UCSD-AML1 (cell line): Measurements from ENCODE around the gene ACR.
"Not testable (repeated sequence)": the region's sequence is repeated elsewhere in the genome, so short reads cannot be mapped to it uniquely, and the experiment has no call there.

Experiments used
- DNase-seq: peaks from one replicate; lab custom pipeline; 2025; ENCODE audit not compliant: unreplicated experiment; lab: John Stamatoyannopoulos, UW

Gene ACR

DNA sequence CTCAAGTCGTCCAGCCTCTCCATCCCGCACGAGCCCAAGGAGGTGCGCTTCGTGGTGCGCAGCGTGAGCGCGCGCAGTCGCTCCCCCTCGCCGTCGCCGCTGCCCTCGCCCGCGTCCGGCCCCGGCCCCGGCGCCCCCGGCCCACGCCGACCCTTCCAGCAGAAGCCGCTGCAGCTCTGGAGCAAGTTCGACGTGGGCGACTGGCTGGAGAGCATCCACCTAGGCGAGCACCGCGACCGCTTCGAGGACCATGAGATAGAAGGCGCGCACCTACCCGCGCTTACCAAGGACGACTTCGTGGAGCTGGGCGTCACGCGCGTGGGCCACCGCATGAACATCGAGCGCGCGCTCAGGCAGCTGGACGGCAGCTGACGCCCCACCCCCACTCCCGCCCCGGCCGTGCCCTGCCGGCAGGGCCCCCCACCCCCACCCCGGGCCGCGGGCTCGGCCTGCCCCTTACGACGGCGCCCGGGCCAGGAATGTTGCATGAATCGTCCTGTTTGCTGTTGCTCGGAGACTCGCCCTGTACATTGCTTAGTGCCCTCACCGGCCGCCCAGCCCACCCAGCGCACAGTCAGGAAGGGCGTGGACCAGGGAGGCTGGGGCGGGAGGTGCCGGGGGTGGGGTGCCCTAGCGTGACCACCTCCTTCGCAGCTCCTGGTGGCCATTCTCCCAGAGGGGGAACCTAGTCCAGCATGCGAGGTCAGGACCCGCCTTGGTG is 6.9 kb upstream of the ACR start:
- no peak for DNase-seq

DNA sequence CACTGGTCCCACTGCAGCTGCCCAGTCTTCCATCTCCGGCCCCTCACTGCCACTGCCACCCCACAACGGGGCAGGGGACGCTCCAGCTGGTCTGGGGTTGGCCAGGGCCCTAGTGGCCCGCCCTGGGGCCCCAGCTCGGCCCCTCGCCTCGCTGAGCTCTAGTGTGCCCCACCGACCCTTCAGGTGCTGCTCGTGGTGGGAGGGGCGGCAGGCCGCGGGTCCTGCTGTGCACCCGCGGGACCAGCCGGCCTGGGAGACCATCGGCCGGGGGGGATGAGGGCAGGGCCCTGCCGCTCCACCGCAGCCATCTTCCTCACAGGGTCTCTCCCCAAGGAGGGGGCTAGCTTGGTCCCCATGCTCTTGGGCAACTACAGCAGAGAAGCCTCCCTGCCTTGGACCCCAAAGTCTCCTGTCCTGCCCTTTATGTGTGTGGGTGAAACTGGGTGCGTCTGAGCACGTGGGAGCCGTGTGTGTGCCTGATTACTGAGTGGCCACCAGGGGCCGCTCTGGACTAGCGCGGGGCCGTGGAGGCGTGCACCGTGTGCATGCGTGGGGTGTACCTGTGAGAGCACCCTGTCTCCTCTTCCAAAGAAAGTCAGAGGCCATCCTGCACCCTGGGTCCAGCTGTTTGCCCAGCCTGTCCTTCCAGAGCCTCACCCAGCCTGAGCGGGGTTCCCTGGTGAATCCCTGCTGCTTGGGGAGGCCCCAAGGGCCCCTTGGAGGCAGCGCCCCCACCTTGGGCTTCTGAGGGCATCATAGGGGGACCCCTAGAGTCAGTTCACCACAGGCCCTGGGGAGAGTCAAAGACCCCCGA is 6.0 kb upstream of the ACR start:
- DNase-seq: peak; percentile 48

DNA sequence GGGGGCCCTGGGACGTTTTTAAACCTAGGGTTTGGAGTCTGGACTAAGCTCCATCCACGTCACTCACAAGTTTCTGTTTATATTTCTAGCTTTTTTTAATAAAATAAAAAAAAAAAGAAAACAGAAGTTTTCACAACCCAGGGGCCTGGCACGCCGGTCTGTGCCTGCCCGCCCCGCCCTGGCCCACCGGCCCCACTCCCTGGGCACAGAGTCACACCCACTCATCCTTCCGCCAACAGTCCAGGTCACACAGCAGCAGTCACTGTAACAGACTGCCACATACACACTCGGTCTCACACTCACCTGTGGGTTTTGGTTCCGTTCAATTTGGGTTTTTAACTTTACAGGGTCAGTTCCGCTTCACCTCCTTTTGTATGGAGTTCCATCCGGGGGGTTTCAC is 5.3 kb upstream of the ACR start:
- no peak for DNase-seq

DNA sequence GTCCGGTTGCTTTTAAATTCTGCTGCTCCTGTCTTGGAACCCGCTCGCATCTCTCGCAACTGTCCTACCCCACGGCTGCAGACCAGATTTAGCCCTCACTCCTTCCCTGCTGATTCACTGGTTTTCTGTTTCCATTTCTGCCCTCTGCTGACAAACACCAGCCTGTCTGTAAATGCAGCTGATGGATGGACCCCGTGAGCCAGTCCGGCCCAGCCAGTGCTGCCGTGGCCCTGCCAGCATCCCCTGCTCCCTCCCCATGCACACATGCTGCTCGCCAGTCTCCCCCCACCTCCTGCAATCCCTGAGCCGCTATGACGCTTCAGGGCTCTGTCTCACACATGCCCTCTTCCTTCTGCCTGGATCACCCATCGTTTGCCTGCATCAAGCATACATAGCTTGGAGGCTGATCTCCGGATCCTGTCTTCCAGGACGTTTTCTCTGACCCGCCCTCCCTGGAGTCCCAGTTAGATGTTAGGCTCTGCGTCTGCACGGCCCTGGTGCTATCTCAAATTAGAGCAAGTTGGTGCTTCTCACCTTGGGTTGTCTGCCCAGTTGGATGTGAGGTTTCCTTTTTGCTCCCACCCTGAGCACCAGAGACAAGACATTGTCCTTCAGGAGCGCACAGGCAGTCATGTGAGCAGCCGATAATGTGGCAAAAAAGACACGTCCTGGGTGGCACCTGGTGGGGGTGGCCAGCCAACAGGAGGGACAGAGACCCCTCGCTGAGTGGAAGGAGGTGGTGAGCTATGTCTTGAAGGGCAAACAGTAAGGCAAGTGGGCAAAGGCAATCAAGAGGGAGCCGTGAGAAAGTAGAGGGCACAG is 4.3 kb upstream of the ACR start:
- DNase-seq: no peak

DNA sequence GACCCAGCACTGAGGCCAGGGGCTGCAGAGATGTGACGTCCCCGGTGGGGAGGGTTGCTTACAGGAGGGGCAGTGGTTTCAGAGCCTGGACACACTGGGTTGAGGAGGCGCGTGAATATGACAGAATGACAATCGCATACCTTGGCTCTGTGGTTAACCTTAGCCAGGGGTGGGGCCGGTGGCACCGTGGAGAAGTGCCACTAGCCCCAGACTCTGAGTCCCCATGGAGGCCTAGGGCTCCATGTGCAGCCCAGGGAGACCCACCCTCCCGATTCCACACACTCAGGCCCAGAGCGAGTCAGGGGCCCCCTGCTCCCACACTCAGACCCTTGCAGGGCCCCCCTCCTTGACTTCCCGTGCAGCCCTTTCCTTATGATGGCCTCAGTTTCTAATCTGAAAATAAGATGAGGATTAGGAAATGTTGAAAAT is 3.6 kb upstream of the ACR start:
- DNase-seq: no peak

DNA sequence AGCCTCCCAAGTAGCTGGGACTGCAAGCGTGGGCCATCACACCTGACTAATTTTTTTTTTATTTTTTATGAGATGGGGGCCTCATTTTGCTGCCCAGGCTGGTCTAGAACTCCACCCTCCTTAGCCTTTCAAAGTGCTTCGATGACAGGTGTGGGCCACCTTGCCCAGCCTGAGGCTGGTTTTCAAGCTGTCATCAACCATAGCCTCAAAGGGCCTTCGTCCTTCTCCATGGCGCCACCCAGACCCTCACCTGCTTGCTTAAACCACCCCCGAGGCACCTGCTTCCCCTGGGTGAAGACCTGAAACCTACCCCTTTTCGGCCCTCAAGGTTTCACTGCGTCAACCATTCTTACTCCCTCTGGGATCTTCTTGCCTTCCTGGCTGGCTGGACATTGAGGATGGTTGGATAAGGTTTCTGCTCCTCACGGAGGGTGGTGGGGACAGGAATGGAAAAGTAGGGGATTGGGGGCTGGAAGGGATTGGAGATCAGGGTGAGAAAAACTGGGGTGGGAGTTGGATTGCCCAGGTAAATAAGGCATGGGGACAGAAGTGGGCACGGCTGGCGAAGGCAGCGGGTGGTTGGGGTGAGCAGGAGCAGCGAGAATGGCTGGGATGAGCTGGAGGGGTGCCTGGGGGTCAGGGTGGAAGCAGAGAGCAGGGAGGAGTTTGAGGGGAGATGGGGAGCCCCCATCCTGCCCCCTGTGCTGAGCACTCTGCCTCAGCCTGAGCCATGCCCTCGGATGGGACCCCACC is 2.8 kb upstream of the ACR start:
- no peak for DNase-seq

DNA sequence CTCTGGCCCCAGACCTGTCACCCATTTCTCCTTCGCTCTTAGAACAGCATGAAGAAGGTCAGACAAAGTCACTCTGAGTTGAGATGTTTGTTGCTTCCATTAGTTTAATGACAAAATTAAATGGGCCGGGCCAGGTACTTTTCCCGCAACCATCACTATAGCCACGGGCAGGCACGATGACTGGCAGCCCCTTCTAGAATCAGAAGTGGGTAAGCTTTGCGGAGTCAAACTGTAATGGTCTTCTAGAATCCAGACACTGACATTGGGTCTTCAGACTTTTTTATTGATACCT is 2.3 kb upstream of the ACR start:
- no peak for DNase-seq

DNA sequence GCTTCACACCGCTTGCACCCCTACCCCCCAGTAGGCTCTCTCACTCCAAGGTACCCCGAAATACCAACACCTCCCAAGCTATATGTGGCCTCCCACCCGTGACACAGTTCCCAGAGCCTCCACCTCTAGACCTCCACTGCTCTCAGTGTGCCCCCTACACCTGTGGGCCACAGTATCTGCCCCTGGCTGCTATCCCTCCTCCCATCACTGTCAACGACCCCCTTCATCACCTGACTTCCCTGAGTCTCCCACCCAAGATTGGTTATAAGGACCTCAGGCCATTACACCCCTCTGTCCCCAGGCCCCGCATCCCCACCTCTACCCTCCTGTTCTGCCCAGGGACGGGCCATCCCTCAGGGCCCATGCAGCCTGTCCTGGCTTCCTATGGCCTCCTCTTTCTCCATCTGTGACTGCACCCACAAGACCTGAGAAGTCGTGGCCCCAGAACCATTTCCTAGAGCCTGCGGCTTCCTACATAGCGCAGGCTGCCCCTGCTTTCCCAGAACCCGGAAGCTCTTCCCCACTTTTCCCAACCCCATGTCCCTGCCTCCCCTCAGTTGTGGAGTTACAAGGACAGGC is 734 bp downstream of the ACR start:
- no peak for DNase-seq

DNA sequence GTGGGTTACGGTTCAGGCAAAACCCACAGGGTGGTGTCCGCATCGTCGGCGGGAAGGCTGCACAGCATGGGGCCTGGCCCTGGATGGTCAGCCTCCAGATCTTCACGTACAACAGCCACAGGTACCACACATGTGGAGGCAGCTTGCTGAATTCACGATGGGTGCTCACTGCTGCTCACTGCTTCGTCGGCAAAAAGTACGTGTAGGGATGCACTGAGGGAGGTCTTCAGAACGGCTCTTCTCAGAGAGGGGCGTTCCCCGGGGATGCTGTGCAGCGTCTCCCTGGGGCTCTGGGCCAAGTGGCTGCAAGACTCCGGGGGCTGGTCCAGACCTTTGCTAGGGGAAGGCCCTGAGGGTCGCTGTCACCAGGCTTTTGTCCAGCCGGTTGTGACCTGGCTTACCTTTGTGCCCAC is 1.3 kb downstream of the ACR start:
- no peak for DNase-seq

DNA sequence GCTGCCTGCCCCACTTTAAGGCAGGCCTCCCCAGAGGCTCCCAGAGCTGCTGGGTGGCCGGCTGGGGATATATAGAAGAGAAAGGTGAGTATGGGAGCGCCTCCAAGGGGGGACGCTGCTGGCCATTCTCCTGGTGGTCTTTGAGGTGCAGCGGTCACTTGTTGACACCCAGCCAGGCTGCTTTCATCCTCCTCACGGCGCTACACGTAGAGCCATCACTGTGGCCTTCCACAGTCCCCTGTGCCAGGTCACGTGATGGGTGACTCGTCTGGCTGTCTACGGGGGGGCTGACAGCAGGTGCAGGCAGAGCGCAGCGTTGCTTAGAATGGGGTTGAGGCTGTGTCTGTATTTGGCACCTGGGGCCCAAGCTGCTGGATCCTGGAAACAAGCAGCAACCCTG is 1.9 kb downstream of the ACR start:
- DNase-seq: no peak

DNA sequence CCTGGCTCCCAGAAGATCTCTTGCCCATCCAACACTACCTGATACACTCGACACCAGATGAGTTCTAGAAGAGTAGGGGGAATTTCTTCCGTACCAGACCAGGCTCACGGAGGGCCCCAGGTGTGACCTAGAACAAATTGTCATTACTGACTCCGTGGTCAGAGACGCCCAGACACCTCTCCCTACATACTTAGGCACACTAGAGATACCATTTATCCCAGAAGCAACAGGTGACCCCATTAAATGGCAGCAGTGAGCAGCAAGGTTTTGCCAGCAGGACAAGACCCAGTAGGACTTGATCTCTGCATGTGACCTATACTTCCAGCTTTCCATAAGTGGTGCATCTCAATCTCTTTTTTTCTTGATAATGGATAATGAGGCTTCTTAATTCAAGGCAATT is 2.7 kb downstream of the ACR start:
- not testable (repeated sequence) for DNase-seq

DNA sequence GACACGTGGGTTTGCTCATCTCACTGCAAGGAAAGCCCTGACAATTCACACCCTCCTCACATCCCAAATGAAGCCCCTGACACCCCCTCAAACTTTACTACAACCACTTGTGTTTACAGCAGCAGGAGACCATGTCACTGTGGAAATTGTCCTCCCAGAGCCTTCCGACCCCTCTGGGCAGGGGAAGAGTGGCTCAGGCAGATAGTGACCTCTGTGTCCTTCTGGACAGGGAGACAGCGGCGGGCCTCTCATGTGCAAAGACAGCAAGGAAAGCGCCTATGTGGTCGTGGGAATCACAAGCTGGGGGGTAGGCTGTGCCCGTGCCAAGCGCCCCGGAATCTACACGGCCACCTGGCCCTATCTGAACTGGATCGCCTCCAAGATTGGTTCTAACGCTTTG is 6.4 kb downstream of the ACR start:
- DNase-seq: not testable (repeated sequence)

DNA sequence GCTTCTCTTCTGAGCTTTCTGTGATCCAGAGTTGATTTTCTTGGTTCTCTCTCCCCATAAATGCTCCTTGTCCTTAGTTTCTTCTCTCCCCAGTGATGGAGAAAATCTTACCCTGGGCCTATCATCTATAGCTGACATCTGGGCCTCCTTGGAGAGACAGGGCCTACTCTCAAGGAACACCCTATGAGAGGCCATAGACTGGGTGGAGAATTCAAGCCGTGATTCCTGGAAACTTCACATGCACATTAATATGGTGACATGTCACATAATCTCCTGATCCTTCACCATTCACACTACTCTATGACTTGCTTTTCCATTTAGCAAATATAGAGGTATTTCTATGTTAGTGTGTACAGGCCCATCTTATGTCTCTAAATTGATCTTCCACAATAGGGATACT is 9.5 kb downstream of the ACR start:
- not testable (repeated sequence) for DNase-seq

DNA sequence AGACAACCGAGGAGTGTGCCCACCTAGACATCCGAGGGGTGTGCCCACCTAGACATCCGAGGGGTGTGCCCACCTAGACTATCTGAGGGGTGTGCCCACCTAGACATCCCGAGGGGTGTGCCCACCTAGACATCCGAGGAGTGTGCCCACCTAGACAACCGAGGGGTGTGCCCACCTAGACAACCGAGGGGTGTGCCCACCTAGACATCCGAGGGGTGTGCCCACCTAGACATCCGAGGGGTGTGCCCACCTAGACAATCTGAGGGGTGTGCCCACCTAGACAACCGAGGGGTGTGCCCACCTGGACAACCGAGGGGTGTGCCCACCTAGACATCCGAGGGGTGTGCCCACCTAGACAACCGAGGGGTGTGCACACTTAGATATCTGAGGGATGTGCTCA is 10.6 kb downstream of the ACR start:
- DNase-seq: not testable (repeated sequence)

DNA sequence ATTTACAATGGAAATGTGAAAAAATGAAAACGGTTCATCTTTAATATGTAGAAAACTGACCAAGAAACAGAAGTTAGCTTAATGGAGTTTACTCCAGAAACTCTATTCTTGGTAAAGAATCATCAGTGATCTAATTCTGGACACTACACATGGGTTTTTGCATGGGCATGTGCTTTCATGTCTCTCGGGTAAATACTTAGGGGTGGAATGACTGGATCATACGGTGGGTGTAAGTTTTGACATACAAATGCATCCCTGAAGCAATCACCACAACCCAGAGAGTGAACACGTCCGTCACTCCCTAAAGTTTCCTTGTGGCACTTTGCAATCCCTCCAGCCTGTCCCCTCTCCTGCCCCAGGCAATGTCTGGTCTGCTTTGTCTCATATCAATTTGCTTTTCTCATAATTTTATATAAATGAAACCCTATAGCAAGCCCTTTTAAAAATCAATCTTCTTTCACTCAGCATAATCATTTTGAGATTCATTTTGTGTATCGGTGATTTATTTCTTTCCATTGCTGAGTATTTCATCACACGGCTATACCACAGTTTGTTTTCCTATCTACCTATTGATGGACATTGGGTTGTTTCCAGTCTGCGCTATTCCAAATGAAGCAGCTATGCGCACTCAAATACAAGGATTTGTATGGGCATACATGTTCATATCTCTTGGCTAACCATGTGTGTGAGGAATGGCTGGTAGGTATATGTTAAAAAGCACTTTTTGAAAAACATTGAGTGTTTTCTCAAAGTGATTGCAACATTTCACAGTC is 11.5 kb downstream of the ACR start:
- not testable (repeated sequence) for DNase-seq

DNA sequence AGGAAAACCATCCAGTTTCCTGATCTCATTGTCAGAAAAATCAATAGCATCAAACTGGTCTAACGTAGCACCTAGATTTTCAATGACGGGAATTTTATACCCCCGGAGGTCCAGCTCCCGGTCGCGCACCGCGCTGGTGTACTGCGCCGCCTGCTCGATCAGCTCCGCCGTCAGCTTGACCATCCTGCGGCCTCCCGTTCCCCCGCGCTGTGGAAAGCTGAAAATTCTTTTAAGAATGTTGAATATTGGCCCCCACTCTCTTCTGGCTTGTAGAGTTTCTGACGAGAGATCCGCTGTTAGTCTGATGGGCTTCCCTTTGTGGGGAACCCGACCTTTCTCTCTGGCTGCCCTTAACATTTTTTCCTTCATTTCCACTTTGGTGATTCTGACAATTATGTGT is 17.2 kb downstream of the ACR start:
- not testable (repeated sequence) for DNase-seq

DNA sequence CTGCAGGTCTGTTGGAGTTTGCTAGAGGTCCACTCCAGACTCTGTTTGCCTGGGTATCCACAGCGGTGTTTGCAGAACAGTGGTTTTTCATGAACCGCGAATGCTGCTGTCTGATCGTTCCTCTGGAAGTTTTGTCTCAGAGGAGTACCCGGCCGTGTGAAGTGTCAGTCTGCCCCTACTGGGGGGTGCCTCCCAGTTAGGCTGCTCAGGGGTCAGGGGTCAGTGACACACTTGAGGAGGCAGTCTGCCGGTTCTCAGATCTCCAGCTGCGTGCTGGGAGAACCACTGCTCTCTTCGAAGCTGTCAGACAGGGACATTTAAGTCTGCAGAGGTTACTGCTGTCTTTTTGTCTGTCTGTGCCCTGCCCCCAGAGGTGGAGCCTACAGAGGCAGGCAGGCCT is 18.4 kb downstream of the ACR start:
- DNase-seq: not testable (repeated sequence)

DNA sequence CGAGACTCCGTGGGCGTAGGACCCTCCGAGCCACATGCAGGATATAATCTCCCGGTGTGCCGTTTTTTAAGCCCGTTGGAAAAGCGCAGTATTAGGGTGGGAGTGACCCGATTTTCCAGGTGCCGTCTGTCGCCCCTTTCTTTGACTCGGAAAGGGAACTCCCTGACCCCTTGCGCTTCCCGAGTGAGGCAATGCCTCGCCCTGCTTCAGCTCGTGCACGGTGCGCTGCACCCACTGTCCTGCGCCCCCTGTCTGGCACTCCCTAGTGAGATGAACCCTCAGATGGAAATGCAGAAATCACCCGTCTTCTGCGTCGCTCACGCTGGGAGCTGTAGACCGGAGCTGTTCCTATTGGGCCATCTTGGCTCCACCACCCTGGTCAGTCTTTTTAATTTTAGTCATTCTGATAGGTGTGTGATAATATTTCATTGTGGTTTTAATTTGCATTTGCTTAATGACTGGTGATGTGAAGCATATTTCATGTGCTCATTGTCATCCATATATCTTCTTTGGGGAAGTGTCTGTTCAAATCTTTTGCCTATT is 19.0 kb downstream of the ACR start:
- not testable (repeated sequence) for DNase-seq

DNA sequence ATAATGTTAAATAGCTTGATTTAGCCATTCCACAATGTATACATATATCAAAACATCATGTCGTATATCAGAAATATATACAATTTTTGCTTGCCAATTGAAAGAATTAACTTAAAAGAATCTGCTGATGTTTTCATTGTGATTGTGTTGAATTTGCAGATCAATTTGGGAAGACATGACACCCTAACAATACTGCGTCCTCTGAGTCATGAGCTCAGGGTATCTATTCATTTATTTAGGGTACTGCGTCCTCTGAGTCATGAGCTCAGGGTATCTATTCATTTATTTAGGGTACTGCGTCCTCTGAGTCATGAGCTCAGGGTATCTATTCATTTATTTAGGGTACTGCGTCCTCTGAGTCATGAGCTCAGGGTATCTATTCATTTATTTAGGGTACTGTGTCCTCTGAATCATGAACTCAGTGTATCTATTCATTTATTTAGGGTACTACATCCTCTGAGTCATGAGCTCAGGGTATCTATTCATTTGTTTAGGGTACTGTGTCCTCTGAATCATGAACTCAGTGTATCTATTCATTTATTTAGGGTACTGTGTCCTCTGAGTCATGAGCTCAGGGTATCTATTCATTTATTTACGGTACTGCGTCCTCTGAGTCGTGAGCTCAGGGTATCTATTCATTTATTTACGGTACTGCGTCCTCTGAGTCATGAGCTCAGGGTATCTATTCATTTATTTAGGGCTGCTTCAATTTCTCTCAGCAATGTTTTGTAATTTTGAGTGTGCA is 21.8 kb downstream of the ACR start:
- not testable (repeated sequence) for DNase-seq
